IPS DF 6.9 (cell line): ENCODE data around the gene ACR.
"Not testable (repeated sequence)": the region's sequence is repeated elsewhere in the genome, so short reads cannot be mapped to it uniquely, and the experiment has no call there.

ENCODE experiments used
- DNase-seq: peaks from one replicate; pipeline ENCODE4 v3.0.0-alpha.2; 2013; ENCODE audit warnings: low read depth, low spot score
- H3K27ac ChIP-seq: one replicate; pipeline ENCODE4 v1.5.1; 2013; ENCODE audit warnings: low read length, control low read depth
- H3K27me3 ChIP-seq: 2 replicates; pipeline ENCODE4 v1.6.1; 2013; ENCODE audit warnings: mild to moderate bottlenecking, low read length; ENCODE audit not compliant: control insufficient read depth, insufficient read depth
- H3K36me3 ChIP-seq: 2 replicates; pipeline ENCODE4 v1.6.1; 2013; ENCODE audit warnings: low read length; ENCODE audit not compliant: control insufficient read depth, insufficient read depth
- H3K4me1 ChIP-seq: 2 replicates; pipeline ENCODE4 v1.6.1; 2013; ENCODE audit warnings: low read length; ENCODE audit not compliant: control insufficient read depth, insufficient read depth
- H3K4me3 ChIP-seq: 2 replicates; pipeline ENCODE4 v1.5.1; 2013; ENCODE audit warnings: mild to moderate bottlenecking, low read length
- H3K9me3 ChIP-seq: 2 replicates; pipeline ENCODE4 v1.6.1; 2013; ENCODE audit warnings: low read length, inconsistent platforms; ENCODE audit not compliant: control insufficient read depth, insufficient read depth
- WGBS: extraction: QIAGEN DNeasy Blood & Tissue Kit; methylation state at CpG from one replicate; pipeline ENCODE4 v1.1.7; 2013; ENCODE audit warnings: mixed read lengths, missing lambda C conversion rate; ENCODE audit not compliant: insufficient read length, insufficient coverage; 5-methylcytosine and 5-hydroxymethylcytosine counted together

Gene ACR

DNA sequence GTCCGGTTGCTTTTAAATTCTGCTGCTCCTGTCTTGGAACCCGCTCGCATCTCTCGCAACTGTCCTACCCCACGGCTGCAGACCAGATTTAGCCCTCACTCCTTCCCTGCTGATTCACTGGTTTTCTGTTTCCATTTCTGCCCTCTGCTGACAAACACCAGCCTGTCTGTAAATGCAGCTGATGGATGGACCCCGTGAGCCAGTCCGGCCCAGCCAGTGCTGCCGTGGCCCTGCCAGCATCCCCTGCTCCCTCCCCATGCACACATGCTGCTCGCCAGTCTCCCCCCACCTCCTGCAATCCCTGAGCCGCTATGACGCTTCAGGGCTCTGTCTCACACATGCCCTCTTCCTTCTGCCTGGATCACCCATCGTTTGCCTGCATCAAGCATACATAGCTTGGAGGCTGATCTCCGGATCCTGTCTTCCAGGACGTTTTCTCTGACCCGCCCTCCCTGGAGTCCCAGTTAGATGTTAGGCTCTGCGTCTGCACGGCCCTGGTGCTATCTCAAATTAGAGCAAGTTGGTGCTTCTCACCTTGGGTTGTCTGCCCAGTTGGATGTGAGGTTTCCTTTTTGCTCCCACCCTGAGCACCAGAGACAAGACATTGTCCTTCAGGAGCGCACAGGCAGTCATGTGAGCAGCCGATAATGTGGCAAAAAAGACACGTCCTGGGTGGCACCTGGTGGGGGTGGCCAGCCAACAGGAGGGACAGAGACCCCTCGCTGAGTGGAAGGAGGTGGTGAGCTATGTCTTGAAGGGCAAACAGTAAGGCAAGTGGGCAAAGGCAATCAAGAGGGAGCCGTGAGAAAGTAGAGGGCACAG, 4.3 kb upstream of the ACR start:
- H3K27me3 ChIP-seq = no peaks in the 10 kb centered on the region
- WGBS = no CpG with 5 or more reads among the region's 22 CpGs
- H3K4me3 ChIP-seq = no peak overlapping the region
- no peaks in the 10 kb centered on the region for H3K36me3 ChIP-seq
- peaks cover 2% of the 10 kb centered on the region; the same call in 1 of the 2 replicates for H3K4me1 ChIP-seq
- H3K9me3 ChIP-seq = no peaks in the 10 kb centered on the region
- no peak overlapping the region for H3K27ac ChIP-seq
- no peak for DNase-seq

GRCh38 chr22:50734343-50734771, 3.6 kb upstream of the ACR start:
- no peaks in the 10 kb centered on the region for H3K9me3 ChIP-seq
- no peaks in the 10 kb centered on the region for H3K27me3 ChIP-seq
- H3K4me3 ChIP-seq = no peak overlapping the region
- no peak for DNase-seq
- H3K27ac ChIP-seq = no peak overlapping the region
- H3K4me1 ChIP-seq = peaks cover 2% of the 10 kb centered on the region; the same call in 1 of the 2 replicates
- H3K36me3 ChIP-seq = no peaks in the 10 kb centered on the region
- WGBS = no CpG with 5 or more reads among the region's 10 CpGs

DNA sequence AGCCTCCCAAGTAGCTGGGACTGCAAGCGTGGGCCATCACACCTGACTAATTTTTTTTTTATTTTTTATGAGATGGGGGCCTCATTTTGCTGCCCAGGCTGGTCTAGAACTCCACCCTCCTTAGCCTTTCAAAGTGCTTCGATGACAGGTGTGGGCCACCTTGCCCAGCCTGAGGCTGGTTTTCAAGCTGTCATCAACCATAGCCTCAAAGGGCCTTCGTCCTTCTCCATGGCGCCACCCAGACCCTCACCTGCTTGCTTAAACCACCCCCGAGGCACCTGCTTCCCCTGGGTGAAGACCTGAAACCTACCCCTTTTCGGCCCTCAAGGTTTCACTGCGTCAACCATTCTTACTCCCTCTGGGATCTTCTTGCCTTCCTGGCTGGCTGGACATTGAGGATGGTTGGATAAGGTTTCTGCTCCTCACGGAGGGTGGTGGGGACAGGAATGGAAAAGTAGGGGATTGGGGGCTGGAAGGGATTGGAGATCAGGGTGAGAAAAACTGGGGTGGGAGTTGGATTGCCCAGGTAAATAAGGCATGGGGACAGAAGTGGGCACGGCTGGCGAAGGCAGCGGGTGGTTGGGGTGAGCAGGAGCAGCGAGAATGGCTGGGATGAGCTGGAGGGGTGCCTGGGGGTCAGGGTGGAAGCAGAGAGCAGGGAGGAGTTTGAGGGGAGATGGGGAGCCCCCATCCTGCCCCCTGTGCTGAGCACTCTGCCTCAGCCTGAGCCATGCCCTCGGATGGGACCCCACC, 2.8 kb upstream of the ACR start:
- no peaks in the 10 kb centered on the region for H3K9me3 ChIP-seq
- peaks cover 2% of the 10 kb centered on the region; the same call in 1 of the 2 replicates for H3K27me3 ChIP-seq
- DNase-seq = no peak
- peaks cover 2% of the 10 kb centered on the region; the same call in 1 of the 2 replicates for H3K4me1 ChIP-seq
- H3K36me3 ChIP-seq = no peaks in the 10 kb centered on the region
- no peak overlapping the region for H3K27ac ChIP-seq
- no peak overlapping the region for H3K4me3 ChIP-seq
- no CpG with 5 or more reads among the region's 13 CpGs for WGBS

- Histone ChIP-seq H3K27ac (no peak overlapping the region), H3K27me3 (peaks cover 2% of the 10 kb centered on the region; the same call in 1 of the 2 replicates), H3K4me3 (no peak overlapping the region), H3K36me3 (no peaks in the 10 kb centered on the region), H3K4me1 (peaks cover 2% of the 10 kb centered on the region; the same call in 1 of the 2 replicates), H3K9me3 (no peaks in the 10 kb centered on the region)
- WGBS = no CpG with 5 or more reads among the region's 6 CpGs
- no peak for DNase-seq
These were observed 2.3 kb upstream of the ACR start for GRCh38 chr22:50735739-50736030.

DNA sequence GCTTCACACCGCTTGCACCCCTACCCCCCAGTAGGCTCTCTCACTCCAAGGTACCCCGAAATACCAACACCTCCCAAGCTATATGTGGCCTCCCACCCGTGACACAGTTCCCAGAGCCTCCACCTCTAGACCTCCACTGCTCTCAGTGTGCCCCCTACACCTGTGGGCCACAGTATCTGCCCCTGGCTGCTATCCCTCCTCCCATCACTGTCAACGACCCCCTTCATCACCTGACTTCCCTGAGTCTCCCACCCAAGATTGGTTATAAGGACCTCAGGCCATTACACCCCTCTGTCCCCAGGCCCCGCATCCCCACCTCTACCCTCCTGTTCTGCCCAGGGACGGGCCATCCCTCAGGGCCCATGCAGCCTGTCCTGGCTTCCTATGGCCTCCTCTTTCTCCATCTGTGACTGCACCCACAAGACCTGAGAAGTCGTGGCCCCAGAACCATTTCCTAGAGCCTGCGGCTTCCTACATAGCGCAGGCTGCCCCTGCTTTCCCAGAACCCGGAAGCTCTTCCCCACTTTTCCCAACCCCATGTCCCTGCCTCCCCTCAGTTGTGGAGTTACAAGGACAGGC, 734 bp downstream of the ACR start:
- Histone ChIP-seq H3K4me1 (no peaks in the 10 kb centered on the region), H3K27ac (no peak overlapping the region), H3K4me3 (no peak overlapping the region), H3K36me3 (no peaks in the 10 kb centered on the region), H3K9me3 (no peaks in the 10 kb centered on the region), H3K27me3 (peaks cover 2% of the 10 kb centered on the region; the same call in 1 of the 2 replicates)
- DNase-seq = no peak
- WGBS = no CpG with 5 or more reads among the region's 10 CpGs

DNA sequence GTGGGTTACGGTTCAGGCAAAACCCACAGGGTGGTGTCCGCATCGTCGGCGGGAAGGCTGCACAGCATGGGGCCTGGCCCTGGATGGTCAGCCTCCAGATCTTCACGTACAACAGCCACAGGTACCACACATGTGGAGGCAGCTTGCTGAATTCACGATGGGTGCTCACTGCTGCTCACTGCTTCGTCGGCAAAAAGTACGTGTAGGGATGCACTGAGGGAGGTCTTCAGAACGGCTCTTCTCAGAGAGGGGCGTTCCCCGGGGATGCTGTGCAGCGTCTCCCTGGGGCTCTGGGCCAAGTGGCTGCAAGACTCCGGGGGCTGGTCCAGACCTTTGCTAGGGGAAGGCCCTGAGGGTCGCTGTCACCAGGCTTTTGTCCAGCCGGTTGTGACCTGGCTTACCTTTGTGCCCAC, 1.3 kb downstream of the ACR start:
- Histone ChIP-seq H3K36me3 (no peaks in the 10 kb centered on the region), H3K27ac (no peak overlapping the region), H3K4me1 (no peaks in the 10 kb centered on the region), H3K27me3 (peaks cover 2% of the 10 kb centered on the region; the same call in 1 of the 2 replicates), H3K9me3 (no peaks in the 10 kb centered on the region), H3K4me3 (no peak overlapping the region)
- no peak for DNase-seq
- WGBS = no CpG with 5 or more reads among the region's 17 CpGs

DNA sequence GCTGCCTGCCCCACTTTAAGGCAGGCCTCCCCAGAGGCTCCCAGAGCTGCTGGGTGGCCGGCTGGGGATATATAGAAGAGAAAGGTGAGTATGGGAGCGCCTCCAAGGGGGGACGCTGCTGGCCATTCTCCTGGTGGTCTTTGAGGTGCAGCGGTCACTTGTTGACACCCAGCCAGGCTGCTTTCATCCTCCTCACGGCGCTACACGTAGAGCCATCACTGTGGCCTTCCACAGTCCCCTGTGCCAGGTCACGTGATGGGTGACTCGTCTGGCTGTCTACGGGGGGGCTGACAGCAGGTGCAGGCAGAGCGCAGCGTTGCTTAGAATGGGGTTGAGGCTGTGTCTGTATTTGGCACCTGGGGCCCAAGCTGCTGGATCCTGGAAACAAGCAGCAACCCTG, 1.9 kb downstream of the ACR start:
- no peak for DNase-seq
- WGBS = no CpG with 5 or more reads among the region's 12 CpGs
- Histone ChIP-seq H3K4me1 (no peaks in the 10 kb centered on the region), H3K27me3 (peaks cover 2% of the 10 kb centered on the region; the same call in 1 of the 2 replicates), H3K9me3 (no peaks in the 10 kb centered on the region), H3K36me3 (no peaks in the 10 kb centered on the region), H3K27ac (no peak overlapping the region), H3K4me3 (no peak overlapping the region)

DNA sequence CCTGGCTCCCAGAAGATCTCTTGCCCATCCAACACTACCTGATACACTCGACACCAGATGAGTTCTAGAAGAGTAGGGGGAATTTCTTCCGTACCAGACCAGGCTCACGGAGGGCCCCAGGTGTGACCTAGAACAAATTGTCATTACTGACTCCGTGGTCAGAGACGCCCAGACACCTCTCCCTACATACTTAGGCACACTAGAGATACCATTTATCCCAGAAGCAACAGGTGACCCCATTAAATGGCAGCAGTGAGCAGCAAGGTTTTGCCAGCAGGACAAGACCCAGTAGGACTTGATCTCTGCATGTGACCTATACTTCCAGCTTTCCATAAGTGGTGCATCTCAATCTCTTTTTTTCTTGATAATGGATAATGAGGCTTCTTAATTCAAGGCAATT, 2.7 kb downstream of the ACR start:
- H3K36me3 ChIP-seq, H3K27me3 ChIP-seq, H3K4me1 ChIP-seq, H3K9me3 ChIP-seq, DNase-seq, H3K27ac ChIP-seq, H3K4me3 ChIP-seq: not testable (repeated sequence)
- WGBS = no CpG with 5 or more reads among the region's 5 CpGs

GRCh38 chr22:50744424-50744823, 6.4 kb downstream of the ACR start:
- H3K9me3 ChIP-seq, H3K4me1 ChIP-seq, H3K4me3 ChIP-seq, H3K27me3 ChIP-seq, H3K36me3 ChIP-seq, DNase-seq, H3K27ac ChIP-seq: not testable (repeated sequence)
- WGBS = no CpG with 5 or more reads among the region's 12 CpGs

DNA sequence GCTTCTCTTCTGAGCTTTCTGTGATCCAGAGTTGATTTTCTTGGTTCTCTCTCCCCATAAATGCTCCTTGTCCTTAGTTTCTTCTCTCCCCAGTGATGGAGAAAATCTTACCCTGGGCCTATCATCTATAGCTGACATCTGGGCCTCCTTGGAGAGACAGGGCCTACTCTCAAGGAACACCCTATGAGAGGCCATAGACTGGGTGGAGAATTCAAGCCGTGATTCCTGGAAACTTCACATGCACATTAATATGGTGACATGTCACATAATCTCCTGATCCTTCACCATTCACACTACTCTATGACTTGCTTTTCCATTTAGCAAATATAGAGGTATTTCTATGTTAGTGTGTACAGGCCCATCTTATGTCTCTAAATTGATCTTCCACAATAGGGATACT, 9.5 kb downstream of the ACR start:
- no CpG with 5 or more reads among the region's 1 CpG for WGBS
- not testable (repeated sequence) for H3K36me3 ChIP-seq, H3K4me3 ChIP-seq, H3K27me3 ChIP-seq, DNase-seq, H3K9me3 ChIP-seq, H3K27ac ChIP-seq, H3K4me1 ChIP-seq
